HG02970 (cell line): Measurements from ENCODE around the gene LENG8.
"Not testable (repeated sequence)": the region's sequence is repeated elsewhere in the genome, so short reads cannot be mapped to it uniquely, and the experiment has no call there.

Experiments used
- ATAC-seq: cut with Tn5 transposase; IDR thresholded peaks from one replicate; pipeline ENCODE4 v1.9.1; 2021; ENCODE audit warnings: mild to moderate bottlenecking, moderate library complexity, moderate number of reproducible peaks; ENCODE audit not compliant: unreplicated experiment, low FRiP score

LENG8 gene

GRCh38 chr19:54436628-54437252, 12.3 kb upstream of the LENG8 start:
- ATAC-seq = no peak

DNA sequence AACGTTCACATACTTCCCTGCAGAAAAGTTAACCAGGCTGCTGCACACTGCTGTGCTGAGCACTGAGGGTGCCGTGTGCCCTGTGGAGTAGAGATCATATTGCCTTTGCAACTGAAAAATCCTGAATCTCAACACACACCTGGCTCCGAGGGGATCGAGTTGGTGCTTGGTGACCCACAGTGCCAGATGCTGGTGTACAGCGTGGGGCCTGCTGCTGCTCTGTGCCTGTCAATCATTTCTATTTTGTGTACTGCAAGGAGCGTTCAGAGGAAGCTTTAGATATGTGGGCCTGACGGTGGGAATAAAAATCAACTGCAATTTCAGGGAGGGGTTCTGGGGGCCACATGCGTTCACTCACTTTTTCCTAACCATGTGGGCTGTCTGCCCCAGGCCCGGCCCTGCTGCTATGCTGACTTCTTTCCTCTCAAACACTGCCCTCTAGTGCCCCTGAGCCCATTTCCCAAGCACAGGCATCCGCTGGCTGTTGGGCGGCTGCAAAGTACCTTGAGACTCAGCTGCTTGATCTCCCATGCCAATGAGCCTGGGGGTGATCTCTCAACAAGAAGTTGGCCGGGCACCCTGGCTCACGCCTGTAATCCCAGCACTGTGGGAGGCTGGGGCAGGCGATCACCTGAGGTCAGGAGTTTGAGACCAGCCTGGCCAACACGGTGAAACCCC, 9.7 kb upstream of the LENG8 start:
- ATAC-seq = no peak

DNA sequence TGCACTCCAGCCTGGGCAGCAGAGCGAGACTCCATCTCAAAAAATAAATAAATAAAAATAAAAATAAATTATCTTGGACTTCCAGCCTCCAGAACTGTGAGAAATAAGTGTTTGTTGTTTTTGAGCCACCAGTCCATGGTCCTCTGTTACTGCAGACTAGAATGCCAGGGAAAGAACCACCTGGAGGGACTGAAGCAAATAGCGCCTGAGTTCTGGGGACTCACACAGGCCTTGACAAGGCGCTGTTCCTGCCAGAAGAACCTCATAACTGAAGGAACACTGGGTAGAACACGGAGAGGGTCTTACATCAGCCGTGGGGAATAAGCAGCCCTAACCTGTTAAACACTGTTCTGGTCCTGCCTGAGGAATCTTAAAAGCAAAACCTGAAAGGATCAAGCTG, 8.4 kb upstream of the LENG8 start:
- ATAC-seq = no peak

DNA sequence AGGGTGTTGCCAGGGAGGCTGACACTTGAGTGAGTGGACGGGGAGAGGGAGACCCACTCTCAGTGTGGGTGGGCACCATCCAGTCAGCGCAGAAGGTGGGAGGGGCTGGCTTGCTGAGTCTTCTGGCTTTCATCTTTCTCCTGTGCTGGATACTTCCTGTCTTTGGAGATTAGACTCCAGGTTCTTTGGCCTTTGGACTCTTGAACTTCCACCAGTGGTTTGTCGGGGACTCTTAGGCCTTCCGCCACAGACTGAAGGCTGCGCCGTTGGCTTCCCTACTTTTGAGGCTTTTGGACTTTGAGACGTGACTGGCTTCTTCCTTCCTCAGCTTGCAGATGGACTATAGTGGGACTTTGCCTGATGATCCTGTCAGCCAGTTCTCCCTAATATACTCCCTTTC, 4.3 kb upstream of the LENG8 start:
- ATAC-seq = no peak

DNA sequence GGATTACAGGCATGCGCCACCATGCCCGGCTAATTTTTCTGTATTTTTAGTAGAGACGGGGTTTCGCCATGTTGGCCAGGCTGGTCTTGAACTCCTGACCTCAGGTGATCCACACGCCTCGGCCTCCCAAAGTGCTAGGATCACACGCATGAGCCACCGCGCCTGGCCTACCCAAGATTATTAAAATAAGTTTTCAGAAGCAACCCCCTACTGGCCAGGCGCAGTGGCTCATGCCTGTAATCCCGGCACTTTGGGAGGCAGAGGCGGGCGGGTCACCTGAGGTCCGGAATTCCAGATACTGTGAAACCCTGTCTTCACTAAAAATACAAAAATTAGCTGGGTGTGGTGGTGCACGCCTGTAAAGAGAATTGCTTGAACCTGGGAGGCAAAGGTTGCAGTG, 2.6 kb upstream of the LENG8 start:
- ATAC-seq = not testable (repeated sequence)

DNA sequence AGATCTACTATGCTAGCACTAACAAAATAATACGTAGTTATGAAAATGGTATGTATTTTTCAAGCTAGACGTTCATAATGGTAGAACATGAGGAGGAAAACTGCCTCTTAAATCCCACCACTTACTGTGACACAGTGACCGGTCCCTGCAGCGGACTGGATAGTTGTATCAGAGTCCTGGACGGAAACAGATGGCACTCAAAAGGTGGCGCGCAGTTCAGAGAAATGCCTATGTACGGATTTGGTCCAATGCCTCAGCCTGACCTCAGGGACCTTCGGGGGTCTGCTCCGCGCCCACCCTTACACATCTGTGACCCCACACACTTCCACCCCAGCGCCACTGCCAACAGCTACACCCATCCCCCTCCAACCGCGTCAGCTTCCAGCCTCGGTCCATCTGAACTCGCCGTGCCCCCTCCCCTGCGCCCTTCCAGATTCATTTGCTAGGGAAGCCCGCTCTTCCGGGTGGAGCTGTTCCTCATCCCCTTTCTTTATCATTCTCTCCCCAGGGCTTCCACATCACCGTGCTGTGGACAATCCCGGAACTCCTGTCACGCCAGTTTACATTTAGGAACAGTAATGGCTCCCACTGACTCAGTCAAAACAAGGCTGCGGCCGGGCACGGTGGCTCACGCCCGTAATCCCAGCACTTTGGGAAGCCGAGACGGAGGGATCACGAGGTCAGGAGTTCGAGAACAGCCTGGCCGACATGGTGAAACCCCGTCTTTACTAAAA, 792 bp upstream of the LENG8 start:
- ATAC-seq = no peak

- ATAC-seq = no peak
Measured at GRCh38 chr19:54449701-54450069, 686 bp downstream of the LENG8 start.

DNA sequence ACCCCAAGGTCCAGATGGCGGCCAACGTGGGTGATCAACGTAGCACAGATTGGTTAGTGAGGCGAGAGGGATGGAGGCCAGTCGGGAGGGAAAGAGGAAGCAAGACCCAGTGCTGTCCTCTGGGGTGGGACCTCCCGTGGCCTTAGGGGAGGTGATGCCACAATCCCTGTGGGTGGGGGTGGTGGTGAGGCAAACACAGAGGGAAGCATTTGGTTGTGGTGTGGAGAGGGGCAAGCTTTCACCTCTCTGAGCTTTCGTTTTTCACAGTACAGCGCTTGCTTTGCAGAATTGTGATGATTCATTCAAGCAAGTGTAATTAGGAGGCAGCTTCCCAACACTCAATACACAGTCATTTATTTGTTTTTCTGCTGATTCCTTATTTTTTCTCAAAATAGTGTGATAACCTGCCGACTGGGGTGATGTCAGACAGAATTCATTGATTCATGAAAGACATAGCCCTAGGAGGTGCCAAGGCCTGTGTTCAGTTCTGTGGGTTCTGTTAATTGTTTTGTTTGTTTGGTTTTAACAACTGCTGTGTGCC, 2.4 kb downstream of the LENG8 start:
- no peak for ATAC-seq

DNA sequence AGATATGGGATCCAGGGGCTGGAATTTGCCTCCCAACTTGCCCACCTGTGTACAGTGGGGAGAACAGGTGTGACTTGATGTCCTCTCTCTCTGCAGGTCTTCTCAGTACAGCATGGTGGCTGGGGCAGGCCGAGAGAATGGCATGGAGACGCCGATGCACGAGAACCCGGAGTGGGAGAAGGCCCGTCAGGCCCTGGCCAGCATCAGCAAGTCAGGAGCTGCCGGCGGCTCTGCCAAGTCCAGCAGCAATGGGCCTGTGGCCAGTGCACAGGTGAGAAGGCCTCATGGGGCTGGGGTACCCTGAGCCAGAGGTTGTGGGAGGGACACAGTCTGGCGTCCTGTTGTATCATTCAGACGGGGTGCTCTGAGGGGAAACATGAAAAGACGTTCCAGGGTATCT, 3.0 kb downstream of the LENG8 start:
- no peak for ATAC-seq

- ATAC-seq = no peak
Measured at GRCh38 chr19:54452626-54453025, 3.6 kb downstream of the LENG8 start.

GRCh38 chr19:54453921-54454780, 5.2 kb downstream of the LENG8 start:
- ATAC-seq = no peak

DNA sequence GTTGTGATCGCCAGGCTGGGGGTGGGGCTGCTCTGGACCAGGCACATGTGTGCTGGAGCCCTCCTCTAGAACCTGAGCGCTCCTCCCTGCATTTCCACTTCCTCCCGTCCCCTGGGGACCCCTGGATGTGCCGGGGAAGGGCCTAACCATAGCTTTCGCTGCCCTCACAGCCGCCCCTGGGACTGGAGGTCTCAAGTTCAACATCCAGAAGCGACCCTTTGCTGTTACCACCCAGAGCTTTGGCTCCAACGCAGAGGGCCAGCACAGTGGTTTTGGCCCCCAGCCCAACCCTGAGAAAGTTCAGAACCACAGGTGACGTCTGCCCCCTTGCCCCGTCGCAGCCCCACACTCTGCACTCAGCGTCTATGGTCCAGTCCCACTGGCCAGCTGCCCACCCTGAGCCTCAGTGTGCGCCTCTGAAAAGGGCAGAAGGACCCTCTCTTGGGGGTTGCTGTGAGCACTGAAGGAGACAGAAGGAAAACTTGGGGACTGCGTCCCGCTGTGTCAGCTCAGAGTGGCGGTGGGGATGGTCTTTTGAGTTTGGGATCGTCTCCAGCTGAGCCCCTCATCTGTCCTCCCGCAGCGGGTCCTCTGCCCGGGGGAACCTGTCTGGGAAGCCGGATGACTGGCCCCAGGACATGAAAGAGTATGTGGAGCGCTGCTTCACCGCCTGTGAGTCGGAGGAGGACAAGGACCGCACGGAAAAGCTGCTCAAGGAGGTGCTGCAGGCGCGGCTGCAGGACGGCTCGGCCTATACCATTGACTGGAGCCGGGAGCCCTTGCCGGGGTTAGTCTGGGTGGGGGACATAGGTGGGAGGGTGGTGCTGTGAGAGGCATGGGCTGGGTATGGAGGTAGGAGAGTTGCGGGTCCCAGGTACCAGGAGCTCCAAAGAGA, 6.0 kb downstream of the LENG8 start:
- no peak for ATAC-seq

DNA sequence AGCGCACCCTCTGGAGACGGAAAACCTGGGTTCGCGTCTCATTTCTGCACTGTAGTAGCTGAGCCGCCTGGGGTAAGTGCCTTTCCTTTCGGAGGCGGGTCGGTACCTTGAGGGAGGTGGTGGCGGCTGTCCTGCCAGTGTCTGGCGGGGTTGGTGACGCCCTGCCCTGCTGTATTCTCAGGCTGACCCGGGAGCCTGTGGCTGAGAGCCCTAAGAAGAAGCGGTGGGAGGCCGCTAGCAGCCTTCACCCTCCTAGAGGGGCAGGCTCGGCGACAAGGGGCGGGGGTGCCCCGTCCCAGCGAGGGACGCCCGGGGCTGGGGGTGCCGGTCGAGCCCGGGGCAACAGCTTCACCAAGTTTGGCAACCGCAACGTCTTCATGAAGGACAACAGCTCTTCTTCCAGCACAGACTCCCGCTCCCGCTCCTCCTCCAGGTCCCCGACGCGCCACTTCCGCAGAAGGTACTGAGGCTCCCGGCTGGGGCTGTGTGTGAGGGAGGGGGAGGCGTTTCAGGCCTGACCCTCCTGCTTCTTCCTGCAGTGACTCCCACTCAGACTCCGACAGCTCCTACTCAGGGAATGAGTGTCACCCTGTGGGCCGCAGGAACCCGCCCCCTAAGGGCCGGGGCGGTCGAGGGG, 6.9 kb downstream of the LENG8 start:
- no peak for ATAC-seq

- no peak for ATAC-seq
Measured at GRCh38 chr19:54456423-54457373, 7.7 kb downstream of the LENG8 start.

DNA sequence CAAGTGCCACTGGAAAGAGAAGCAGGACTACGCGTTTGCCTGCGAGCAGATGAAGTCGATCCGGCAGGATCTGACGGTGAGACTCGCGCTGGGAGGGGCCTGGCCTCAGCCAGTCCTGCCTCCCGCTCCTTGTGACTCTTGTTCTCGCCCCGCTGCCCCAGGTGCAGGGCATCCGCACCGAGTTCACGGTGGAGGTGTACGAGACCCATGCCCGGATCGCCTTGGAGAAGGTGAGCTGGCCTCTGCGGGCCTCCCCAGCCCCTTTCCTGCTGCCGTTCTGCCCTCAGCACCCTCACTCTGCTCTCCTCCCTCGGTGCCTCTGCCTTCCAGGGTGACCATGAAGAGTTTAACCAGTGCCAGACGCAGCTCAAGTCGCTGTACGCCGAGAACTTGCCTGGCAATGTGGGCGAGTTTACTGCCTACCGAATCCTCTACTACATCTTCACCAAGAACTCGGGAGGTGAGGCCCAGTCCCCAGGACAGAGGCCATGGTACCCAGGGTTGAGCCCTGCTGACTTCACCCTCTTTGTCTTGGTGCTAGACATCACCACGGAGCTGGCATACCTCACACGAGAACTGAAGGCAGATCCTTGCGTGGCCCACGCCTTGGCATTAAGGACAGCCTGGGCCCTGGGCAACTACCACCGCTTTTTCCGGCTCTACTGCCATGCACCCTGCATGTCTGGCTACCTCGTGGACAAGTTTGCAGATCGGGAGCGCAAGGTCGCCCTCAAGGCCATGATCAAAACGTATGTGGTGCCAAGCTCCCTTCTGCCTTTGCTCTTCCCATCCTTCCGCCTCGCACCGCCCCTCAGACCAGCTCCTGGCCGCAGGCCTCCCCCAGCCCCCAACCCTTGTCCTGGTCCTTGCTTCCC, 9.0 kb downstream of the LENG8 start:
- ATAC-seq = no peak

- no peak for ATAC-seq
Measured at GRCh38 chr19:54458648-54459281, 9.8 kb downstream of the LENG8 start.
